ENCODE results near the gene TAP1. TPM values are rescaled to one million over a fixed set of nuclear protein-coding genes. Genes with fewer than 3 reads are reported as not detected.

Gene TAP1
- total and polyA plus RNA-seq, 9 of the 15 experiments (the other 6 are each of a cell fraction or from before 2014, with no cell fraction given): 1.3 to 6.0 (median 4.2) TPM

GRCh38 chr6:32885698-32886286, 32.3 kb upstream of the TAP1 start (continued):
- TF ChIP-seq CTCF (IDR thresholded peaks at IDR 0.05 in 2 of 3, conservative IDR thresholded peaks at IDR 0.05 in 1 of 3; ENCODE audit: insufficient read depth in 2 of 3, low read depth in 1 of 3, low read length in 3 of 3): peak; percentile 39 to 87 (median 56); a peak in 4 of 6 replicates
- TF ChIP-seq CHD2 (IDR thresholded peaks at IDR 0.05; ENCODE audit: low read depth, low read length): no peak
- TF ChIP-seq ETV1 (tag; conservative IDR thresholded peaks at IDR 0.05; ENCODE audit: low read depth): no peak
- peak; percentile 91 to 93 for TF ChIP-seq RAD21 (CRISPR knock-in tag; conservative IDR thresholded peaks at IDR 0.05 in 1 of 2, IDR thresholded peaks at IDR 0.05 in 1 of 2)
- no peak for TF ChIP-seq ZNF507 (tag; conservative IDR thresholded peaks at IDR 0.05)
- TF ChIP-seq THRB (CRISPR knock-in tag; conservative IDR thresholded peaks at IDR 0.05): no peak

All from K562 (cell line).